ENCODE data around the gene SDF2L1.
A peak's percentile ranks its signal among the peaks of the same experiment; 100 is the strongest.
"Not testable (repeated sequence)": the region's sequence is repeated elsewhere in the genome, so short reads cannot be mapped to it uniquely, and the experiment has no call there.

The SDF2L1 gene

DNA sequence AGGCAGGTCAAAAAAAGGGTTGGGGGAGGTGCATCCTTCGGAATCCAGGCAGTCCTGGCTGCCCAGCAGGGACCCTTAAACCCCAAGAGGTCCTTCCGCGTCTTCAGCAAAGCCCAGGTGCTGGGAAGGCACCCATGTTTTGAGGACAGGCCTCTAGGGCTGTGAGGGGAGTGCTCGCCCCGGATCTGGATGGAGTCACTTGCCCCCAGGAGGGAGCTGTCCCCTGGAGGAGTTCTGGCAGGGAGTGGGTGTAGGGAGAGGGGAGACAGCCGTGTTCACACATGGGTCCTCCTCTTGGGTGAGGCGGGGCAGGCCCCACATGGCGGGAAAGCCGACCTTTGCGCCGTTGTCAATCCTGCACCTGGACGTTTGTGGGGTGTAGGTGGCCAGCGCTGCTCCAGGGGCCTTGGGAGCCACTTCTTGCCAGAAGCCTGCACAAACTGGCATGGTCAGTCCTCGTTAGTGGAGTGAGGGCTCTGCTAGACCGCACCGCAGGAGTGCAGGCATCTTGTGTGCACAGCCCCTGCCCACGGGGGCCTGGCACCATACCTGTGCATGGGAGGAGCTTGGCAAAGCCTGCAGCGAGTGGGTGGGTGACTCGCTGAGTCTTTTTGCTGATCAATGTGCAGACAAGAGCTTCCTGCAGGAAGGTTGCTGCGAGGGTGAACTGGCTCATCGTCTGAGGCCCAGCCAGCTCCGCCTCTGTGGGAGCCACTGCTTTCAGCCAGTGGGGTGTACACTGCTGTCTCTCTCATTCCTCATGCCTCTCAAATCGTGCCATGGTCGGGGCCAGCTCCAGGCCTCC lies 39.7 kb downstream of the SDF2L1 start:
- Mint-ChIP-seq H3K27ac (no peak overlapping the region), H3K36me3 (peaks cover 31% of the 10 kb centered on the region), H3K9me3 (no peaks in the 10 kb centered on the region), H3K27me3 (no peaks in the 10 kb centered on the region), H3K4me1 (peaks cover 7% of the 10 kb centered on the region), H3K4me3 (no peak overlapping the region)
- ATAC-seq = no peak

DNA sequence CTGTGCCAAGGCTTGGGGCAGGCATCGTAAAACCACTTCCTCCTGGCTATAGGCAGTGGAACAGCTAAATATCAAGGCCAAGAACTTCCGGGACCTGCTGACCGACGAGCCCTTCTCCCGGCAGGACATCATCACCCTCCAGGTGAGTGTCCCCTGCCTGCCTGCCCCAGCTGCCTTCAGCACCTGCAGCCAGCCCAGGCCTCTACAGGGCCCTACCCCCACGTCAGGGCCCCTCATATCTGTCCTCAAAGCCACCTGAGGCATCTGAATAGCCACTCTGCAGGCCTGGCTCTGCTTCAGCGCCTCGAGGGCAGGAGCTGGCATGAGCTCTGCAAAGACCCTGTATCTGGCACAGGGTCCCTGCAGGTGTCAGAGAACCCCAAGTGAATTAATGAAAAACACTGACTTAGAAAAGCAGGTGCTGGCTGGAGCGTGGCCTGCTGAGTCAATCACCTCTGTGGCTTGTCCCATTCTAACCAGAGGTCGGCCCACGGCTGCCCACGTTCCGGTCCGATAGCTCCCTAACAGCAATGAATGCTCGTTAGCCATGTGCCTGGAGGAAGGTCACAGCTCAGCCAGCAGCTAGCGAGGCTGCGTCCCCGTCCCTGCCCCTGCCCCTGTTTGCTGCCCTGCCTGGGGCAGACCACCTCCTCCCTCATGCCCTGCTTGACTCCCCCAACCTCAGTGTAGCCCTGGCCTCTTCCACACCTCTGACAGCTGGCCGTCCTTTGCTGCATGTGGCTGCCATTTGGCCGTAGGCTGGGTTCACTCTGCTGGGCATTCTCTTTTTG lies 40.5 kb downstream of the SDF2L1 start:
- Mint-ChIP-seq H3K27me3 (no peaks in the 10 kb centered on the region), H3K27ac (no peak overlapping the region), H3K36me3 (peaks cover 31% of the 10 kb centered on the region), H3K4me1 (peaks cover 7% of the 10 kb centered on the region), H3K4me3 (no peak overlapping the region), H3K9me3 (no peaks in the 10 kb centered on the region)
- ATAC-seq = peak; percentile 41

DNA sequence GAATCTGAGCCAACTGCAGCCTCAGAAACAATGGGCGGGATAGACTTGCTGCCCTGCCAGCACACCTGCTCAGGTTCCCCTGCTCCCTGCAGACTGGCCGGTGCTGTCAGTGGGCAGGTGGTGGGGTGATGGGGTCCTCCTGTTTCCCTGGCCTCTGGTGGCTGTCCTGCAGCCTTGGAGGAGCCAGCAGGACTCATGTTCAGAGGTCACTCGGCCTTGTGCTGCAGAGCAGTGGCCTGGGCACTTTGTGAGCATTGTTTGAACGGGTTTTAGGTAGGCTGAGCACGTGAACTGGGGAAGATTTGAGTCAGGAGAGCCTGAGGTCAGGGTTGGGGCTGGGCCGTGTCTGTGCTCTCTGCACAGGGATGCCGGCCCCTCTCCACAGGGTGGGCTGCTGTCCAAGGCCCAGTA lies 41.3 kb downstream of the SDF2L1 start:
- H3K36me3 Mint-ChIP-seq = peaks cover 37% of the 10 kb centered on the region
- H3K9me3 Mint-ChIP-seq = no peaks in the 10 kb centered on the region
- ATAC-seq = no peak
- no peaks in the 10 kb centered on the region for H3K27me3 Mint-ChIP-seq
- H3K4me3 Mint-ChIP-seq = no peak overlapping the region
- no peak overlapping the region for H3K27ac Mint-ChIP-seq
- H3K4me1 Mint-ChIP-seq = peaks cover 15% of the 10 kb centered on the region

DNA sequence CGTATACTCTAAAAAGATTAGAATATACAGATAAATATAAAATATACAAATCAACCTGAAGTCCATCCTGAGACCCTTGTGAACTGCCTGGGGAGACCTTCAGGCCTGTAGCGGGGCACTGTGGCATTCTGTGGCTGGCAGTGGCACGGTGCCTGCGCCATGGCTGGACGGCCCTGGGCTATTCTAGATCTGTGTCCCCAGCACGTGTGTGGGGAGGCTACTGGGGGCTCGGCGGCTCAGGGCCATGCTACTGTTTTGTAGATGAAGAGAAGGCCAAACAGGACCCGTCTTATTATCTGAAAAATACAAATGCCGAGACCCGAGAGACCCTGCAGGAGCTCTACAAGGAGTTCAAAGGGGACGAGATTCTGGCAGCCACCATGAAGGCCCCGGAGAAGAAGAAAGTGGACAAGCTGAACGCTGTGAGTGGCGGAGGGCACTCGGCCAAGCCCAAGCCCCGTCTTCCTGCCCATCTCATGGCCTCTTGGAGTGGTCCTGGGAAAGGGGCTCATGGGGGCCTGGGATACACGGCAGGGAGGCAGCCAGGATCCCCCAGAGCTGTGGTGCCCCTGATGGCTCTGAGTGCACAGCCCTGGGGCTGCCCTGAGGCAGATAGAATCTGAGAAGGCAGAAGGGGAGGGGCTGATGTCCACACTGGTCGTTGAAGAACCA lies 42.5 kb downstream of the SDF2L1 start:
- H3K4me1 Mint-ChIP-seq = peaks cover 27% of the 10 kb centered on the region
- H3K36me3 Mint-ChIP-seq = peaks cover 47% of the 10 kb centered on the region
- ATAC-seq = no peak
- no peaks in the 10 kb centered on the region for H3K9me3 Mint-ChIP-seq
- H3K4me3 Mint-ChIP-seq = no peak overlapping the region
- peak overlapping the region; percentile 54 for H3K27ac Mint-ChIP-seq
- no peaks in the 10 kb centered on the region for H3K27me3 Mint-ChIP-seq

DNA sequence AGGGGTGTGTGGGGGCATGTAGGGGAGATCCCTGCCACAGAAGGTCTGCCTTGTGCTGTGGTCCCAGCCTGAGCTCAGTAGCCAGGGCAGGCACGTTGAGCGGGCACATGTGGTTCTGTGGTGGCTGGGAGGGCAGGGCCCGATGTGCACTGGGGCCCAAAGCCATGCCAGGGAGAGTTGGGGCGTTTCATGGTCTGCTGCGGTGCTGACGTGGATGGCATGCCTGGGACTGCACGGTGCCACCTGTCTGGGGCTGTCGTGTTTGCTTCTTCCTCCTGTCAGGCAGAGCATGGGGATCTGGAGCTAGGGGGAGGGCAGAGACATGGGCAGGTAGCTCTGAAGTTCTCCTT lies 43.0 kb downstream of the SDF2L1 start:
- Mint-ChIP-seq H3K9me3 (no peaks in the 10 kb centered on the region), H3K27me3 (no peaks in the 10 kb centered on the region), H3K27ac (peak overlapping the region; percentile 54), H3K4me1 (peaks cover 31% of the 10 kb centered on the region), H3K4me3 (no peak overlapping the region), H3K36me3 (peaks cover 51% of the 10 kb centered on the region)
- ATAC-seq = no peak

DNA sequence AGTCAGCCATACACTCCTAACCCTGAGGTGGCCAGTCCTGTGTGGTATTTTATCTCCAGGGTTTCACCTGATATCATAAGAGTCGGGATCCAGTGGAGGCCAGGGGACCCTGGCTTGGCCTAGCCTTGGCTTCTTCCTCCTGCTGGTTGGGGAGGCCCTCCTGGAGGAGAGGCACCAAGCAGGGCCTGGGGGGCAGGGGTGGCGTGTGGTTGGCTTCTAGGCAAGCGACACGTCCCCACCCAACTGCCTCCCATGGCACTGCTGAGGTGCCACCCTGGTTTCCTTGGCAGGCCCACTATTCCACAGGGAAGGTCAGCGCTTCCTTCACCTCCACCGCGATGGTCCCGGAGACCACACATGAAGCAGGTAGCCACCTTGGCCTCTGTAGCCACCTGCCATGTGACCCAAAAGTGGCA lies 44.1 kb downstream of the SDF2L1 start:
- no peaks in the 10 kb centered on the region for H3K9me3 Mint-ChIP-seq
- H3K4me3 Mint-ChIP-seq = no peak overlapping the region
- H3K27me3 Mint-ChIP-seq = no peaks in the 10 kb centered on the region
- ATAC-seq = no peak
- peaks cover 42% of the 10 kb centered on the region for H3K4me1 Mint-ChIP-seq
- H3K27ac Mint-ChIP-seq = no peak overlapping the region
- peaks cover 42% of the 10 kb centered on the region for H3K36me3 Mint-ChIP-seq

DNA sequence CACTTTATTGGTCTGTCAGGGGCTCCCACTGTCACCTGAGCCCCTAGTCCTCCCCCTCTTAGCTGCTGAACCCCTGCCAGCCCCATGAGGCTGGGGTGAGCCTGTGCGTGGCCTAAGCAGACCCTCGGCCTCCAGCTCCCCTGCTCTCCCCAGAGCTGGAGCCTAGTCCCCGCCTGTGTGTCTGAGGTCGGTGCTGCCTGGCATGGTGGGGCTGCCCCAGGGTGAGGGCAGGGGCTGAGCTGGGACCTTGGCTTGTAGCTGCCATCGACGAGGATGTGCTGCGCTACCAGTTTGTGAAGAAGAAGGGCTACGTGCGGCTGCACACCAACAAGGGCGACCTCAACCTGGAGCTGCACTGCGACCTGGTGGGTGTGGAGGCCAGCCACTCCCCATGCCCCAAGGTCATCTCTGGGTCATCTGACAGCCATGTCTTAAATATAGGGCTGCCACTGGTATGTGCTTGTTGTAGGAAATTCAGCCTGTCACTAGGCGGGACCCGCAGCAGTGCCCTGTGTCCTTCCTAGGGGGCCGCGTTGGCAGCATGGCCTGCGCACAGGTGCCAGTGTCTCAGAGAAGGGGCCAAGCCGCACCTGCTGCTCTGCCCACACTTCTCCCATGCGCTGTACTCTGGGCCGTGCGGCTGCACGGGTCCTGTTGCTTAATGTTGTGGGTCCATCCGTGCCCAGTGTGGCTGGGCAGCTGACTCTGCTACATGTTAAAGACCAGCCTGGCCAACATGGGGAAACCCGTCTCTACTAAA lies 44.7 kb downstream of the SDF2L1 start:
- Mint-ChIP-seq H3K4me3 (no peak overlapping the region), H3K27ac (no peak overlapping the region), H3K36me3 (peaks cover 45% of the 10 kb centered on the region), H3K27me3 (no peaks in the 10 kb centered on the region), H3K4me1 (peaks cover 42% of the 10 kb centered on the region), H3K9me3 (no peaks in the 10 kb centered on the region)
- no peak for ATAC-seq

DNA sequence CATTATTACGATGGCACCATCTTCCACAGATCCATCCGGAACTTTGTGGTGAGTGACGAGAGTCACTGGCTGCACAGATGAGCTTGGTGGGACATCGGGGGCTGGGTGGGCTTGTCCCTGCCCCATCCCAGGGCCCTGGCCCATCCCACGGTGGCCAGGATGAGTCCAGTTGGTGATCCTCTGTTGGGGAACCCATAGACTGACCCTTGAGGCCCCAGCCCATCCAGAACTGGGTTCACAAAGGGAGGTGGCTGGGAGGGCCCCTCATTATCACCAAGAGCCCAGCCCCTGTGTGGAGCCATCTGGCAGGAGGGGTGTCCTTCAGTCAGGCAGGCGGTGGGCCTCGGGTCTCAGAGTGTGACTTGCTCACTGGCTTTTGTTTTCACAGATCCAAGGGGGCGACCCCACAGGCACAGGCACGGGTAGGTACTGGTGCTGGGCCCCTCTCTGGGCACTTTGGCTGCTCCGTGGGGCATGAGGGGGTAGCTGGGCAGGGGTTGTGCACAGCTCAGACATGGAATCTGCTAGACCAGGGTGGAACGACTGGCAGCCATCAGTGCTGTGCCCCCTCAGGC lies 45.7 kb downstream of the SDF2L1 start:
- peaks cover 36% of the 10 kb centered on the region for H3K4me1 Mint-ChIP-seq
- ATAC-seq = no peak

DNA sequence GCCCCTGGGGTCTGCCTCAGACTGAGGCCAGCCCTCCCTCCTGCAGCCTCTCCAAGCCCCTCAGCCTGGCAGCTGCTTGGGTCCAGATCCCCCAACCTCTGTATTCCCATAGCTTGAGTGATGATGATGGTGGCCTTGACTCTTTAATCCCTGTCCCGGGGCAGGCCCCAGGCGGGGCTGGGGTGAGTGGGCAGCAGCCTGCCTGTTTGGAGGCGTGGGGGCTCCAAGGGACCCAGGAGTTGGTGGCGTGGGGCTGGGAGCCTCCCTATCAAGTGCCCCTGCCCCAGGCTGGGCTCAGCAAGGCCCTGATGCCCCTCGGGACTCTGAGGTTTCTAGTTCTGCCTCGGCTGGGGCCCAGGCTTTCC lies 46.2 kb downstream of the SDF2L1 start:
- peak overlapping the region; percentile 87 for H3K27ac Mint-ChIP-seq
- H3K4me1 Mint-ChIP-seq = peaks cover 35% of the 10 kb centered on the region
- peaks cover 52% of the 10 kb centered on the region for H3K36me3 Mint-ChIP-seq
- H3K27me3 Mint-ChIP-seq = no peaks in the 10 kb centered on the region
- ATAC-seq = no peak
- no peaks in the 10 kb centered on the region for H3K9me3 Mint-ChIP-seq
- H3K4me3 Mint-ChIP-seq = no peak overlapping the region

More for the DNA sequence above, 45.7 kb downstream of the SDF2L1 start:
- Mint-ChIP-seq H3K4me3 (no peak overlapping the region), H3K36me3 (peaks cover 49% of the 10 kb centered on the region), H3K27ac (peak overlapping the region; percentile 87), H3K9me3 (no peaks in the 10 kb centered on the region), H3K27me3 (no peaks in the 10 kb centered on the region)

DNA sequence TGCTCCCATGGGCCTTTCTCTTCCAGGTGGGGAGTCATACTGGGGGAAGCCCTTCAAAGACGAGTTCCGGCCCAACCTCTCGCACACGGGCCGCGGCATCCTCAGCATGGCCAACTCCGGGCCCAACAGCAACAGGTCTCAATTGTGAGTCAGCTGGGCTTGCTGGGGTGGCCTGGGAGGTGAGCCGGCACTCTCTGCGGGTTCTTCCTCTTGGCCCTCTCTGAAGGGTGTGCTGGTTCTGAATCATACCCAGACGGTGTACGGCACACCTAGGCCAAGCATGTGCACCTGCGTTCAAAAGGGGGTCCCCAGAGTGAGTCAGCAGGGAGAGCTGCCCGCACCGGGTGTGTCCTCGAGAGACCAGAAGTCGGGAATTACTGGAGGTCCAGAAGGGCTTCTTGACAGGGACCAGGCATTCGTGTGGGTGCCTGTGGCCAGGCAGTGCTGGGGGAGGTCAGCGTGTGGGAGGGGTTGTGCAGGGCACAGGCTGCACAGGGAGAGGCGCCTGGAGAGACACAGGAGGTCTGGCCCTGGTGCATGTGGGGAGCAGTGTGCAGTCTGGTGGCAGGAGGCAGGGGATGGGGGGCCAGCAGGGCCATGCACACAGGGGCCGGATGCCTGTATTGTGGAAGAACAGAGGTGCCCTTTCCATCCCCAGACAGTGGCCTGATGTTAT lies 46.7 kb downstream of the SDF2L1 start:
- peak overlapping the region; percentile 87 for H3K27ac Mint-ChIP-seq
- H3K4me3 Mint-ChIP-seq = peak overlapping the region; percentile 19
- ATAC-seq = peak; percentile 87
- H3K4me1 Mint-ChIP-seq = peaks cover 35% of the 10 kb centered on the region
- peaks cover 51% of the 10 kb centered on the region for H3K36me3 Mint-ChIP-seq
- H3K9me3 Mint-ChIP-seq = no peaks in the 10 kb centered on the region
- H3K27me3 Mint-ChIP-seq = no peaks in the 10 kb centered on the region

DNA sequence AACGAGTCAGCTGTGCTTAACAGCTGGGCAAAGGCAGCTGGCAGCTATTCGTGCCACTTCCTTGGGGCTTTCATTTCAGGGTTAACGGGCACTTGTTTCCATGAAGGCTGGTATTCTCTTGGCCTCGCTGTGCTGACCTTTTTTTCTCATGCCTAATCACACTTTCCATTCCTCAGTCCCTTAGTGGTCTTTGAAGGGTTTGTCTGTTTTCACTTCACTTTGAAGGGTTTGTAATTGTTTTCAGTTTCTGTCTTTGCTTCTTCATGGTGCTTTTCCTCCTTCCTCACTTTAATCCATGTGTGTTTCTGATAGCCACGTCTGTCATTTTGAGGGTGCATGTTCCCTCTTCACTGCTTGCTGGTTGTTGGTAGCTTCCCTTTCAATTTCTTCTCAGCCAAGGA lies 48.3 kb downstream of the SDF2L1 start:
- Mint-ChIP-seq H3K4me1 (peaks cover 35% of the 10 kb centered on the region), H3K36me3 (peaks cover 54% of the 10 kb centered on the region), H3K27me3 (no peaks in the 10 kb centered on the region), H3K9me3 (no peaks in the 10 kb centered on the region), H3K4me3 (peak overlapping the region; percentile 45), H3K27ac (peak overlapping the region; percentile 87)
- ATAC-seq = peak; percentile 73

DNA sequence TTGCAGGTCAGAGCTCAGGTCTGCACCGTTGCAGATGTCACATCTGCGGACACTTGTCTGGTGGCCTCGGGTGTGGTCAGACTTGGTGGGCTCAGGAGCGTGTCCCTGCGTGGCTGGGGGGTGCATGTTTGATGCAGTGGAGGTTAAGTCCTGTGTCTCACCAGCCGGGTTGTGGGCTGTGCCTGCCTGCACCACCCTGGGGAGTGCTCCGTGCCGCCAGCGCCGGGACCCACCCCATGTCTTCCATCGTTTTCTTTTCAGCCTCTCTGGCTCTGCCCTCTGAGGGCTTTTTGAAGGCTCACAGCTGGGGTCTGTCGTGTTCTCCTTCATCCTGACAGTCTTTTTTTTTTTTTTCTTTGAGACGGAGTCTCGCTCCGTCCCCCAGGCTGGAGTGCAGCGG lies 49.7 kb downstream of the SDF2L1 start:
- Mint-ChIP-seq H3K27ac (peak overlapping the region; percentile 87), H3K27me3 (no peaks in the 10 kb centered on the region), H3K4me3 (no peak overlapping the region), H3K4me1 (peaks cover 35% of the 10 kb centered on the region), H3K9me3 (no peaks in the 10 kb centered on the region), H3K36me3 (peaks cover 64% of the 10 kb centered on the region)
- ATAC-seq = no peak

DNA sequence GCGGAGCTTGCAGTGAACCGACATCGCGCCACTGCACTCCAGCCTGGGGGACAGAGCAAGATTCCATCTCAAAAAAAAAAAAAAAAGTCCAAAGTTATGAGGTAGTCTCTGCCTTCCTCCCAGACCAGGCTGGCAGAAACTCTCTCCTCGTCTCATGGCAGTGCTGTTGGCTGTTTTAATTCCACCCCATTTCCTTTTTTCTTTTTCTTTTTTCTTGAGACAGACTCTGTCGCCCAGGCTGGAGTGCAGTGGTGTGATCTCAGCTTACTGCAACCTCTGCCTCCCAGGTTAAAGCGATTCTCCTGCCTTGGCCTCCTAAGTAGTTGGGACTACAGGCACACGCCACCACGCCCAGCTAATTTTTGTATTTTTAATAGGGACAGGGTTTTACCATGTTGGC lies 50.8 kb downstream of the SDF2L1 start:
- Mint-ChIP-seq H3K4me1 (peaks cover 33% of the 10 kb centered on the region), H3K27ac (peak overlapping the region; percentile 46), H3K36me3 (peaks cover 71% of the 10 kb centered on the region)
- H3K27me3 Mint-ChIP-seq, H3K4me3 Mint-ChIP-seq, ATAC-seq, H3K9me3 Mint-ChIP-seq: not testable (repeated sequence)

DNA sequence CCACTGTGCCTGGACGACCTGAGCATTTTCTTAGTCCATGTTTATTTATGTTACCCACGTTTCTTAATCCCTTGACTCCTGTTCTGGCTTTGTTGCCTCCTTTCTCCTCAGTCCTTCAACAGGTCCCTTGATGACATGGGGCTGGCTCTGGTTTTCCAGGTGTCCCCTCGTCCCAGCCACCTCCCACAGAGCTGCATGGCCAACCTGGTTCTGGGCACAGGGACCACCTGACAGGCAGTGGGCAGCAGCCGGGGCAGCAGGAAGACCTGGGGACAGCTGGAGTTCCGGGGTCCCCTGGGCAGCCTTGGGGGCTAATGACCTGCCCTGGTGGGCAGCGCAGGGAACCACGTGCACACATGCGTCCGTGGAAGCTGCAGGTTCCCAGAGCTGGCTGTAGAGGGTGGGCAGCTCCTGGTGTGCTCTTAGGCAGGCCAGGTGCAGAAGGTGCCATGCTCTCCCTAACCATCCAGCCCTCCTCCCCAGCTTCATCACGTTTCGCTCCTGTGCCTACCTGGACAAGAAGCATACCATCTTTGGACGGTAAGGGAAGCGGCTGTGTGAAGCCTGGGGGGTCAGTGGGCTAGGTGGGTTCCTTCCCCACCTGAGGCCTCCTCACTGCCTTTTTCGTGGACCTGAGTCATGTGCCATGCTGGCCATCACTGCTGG lies 51.4 kb downstream of the SDF2L1 start:
- Mint-ChIP-seq H3K27me3 (no peaks in the 10 kb centered on the region), H3K27ac (peak overlapping the region; percentile 46), H3K9me3 (no peaks in the 10 kb centered on the region), H3K36me3 (peaks cover 65% of the 10 kb centered on the region), H3K4me3 (no peak overlapping the region), H3K4me1 (peaks cover 27% of the 10 kb centered on the region)
- ATAC-seq = no peak

Data from stimulated activated memory B cell treated with anti-CD40 and anti-IgM and Interleukin-4, amounts not matched to agents 10 μg/mL and 1 μg/mL and 100 μg/mL, for 72 hours (primary cell).